Astrocyte of the spinal cord (primary cell): ENCODE data around the gene DGKB.

ENCODE experiments used
- DNase-seq: peaks from one replicate; pipeline ENCODE4 v3.0.0; 2011; ENCODE audit warnings: low read depth, low spot score
- H3K4me3 ChIP-seq: 2 replicates; pipeline ENCODE4 v1.5.1; 2011; ENCODE audit warnings: low read depth, mild to moderate bottlenecking, low read length, moderate library complexity
- CTCF ChIP-seq: IDR thresholded peaks from 2 replicates; pipeline ENCODE4 v1.5.1; 2012; ENCODE audit warnings: low read depth, mild to moderate bottlenecking, low read length, inconsistent platforms
- in situ Hi-C: cut with HindIII; loops from 2 replicates; pipeline ENCODE4 v1.10.0; 2017; ENCODE audit warnings: low sequenced_read_pairs

Gene DGKB

GRCh38 chr7:14206121-14206520, 696.4 kb downstream of the DGKB start:
- in situ Hi-C loops = no loop called here
- no peak for DNase-seq
- TF ChIP-seq CTCF = no peak
- no peak overlapping the region for H3K4me3 ChIP-seq

- in situ Hi-C loops = no loop called here
- no peak for TF ChIP-seq CTCF
- no peak for DNase-seq
- H3K4me3 ChIP-seq = no peak overlapping the region
Measured at GRCh38 chr7:14201353-14201752, 701.2 kb downstream of the DGKB start.

GRCh38 chr7:14199336-14199735, 703.2 kb downstream of the DGKB start:
- H3K4me3 ChIP-seq = no peak overlapping the region
- TF ChIP-seq CTCF = no peak
- no peak for DNase-seq
- in situ Hi-C loops = no loop called here

- H3K4me3 ChIP-seq = no peak overlapping the region
- DNase-seq = peak; percentile 62
- TF ChIP-seq CTCF = no peak
- in situ Hi-C loops = no loop called here
Measured at GRCh38 chr7:14197280-14197679, 705.3 kb downstream of the DGKB start.

GRCh38 chr7:14196555-14196954, 706.0 kb downstream of the DGKB start:
- DNase-seq = peak; percentile 34
- no peak for TF ChIP-seq CTCF
- in situ Hi-C loops = no loop called here
- no peak overlapping the region for H3K4me3 ChIP-seq

GRCh38 chr7:14195871-14196270, 706.7 kb downstream of the DGKB start:
- in situ Hi-C loops = no loop called here
- DNase-seq = peak; percentile 46
- TF ChIP-seq CTCF = no peak
- H3K4me3 ChIP-seq = no peak overlapping the region

GRCh38 chr7:14195079-14195478, 707.5 kb downstream of the DGKB start:
- in situ Hi-C loops = no loop called here
- no peak overlapping the region for H3K4me3 ChIP-seq
- no peak for DNase-seq
- TF ChIP-seq CTCF = no peak
